Measurements from ENCODE around the gene ARHGEF4.
"Not testable (repeated sequence)": the region's sequence is repeated elsewhere in the genome, so short reads cannot be mapped to it uniquely, and the experiment has no call there.

ARHGEF4 gene

GRCh38 chr2:130985206-130985780 is 148.6 kb downstream of the ARHGEF4 start:
- in situ Hi-C loops (cut with HindIII; ENCODE audit: low pct_unique_long_range_greater_than_20kb, low sequenced_read_pairs), result no loop called here
- DNase-seq (ENCODE audit: low read depth in 1 of 2, low spot score in 1 of 2), result no peak
- TF ChIP-seq JUND (IDR thresholded peaks at IDR 0.05; ENCODE audit: low read depth), result no peak

DNA sequence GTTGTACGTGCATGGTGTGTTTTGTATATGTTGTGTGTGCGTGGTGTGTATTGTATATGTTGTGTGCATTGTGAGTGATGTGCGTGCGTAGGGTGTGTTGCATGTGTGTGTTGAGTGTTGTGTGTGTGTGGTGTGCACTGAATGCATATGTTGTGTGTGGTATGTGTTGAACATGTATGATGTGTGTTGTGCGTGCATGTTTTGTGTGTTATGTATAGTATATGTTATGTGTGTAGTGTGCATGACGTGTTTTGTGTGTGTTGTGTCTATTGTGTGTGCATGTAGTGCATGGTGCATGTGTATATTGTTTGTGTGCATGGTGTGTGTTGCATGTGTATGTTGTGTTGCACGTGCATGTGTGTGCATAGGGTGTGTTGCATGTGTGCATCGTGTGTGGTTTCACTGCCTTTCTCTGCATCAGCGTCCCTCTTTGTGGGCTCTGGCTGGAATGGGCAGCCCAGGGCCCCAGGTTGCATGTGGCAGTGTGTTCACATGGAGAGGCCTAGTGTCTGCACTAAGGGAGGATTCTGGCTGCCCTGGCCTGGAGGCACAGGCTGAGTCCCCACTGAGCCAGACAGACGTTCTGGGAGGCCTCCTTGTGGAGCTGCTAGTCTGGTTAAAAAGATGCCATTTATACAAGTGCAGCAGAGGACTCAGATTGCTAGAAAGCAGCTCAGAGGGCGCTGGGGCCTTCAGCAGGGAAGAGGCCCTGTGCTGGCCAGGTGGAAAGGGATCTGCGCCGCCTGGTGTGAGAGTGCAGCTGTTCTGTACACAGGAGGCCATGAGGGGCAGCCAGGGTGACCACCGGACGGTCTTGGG is 149.3 kb downstream of the ARHGEF4 start:
- in situ Hi-C loops (cut with HindIII; ENCODE audit: low pct_unique_long_range_greater_than_20kb, low sequenced_read_pairs), result no loop called here
- DNase-seq (ENCODE audit: low read depth in 1 of 2, low spot score in 1 of 2), result no peak
- no peak for TF ChIP-seq JUND (IDR thresholded peaks at IDR 0.05; ENCODE audit: low read depth)

GRCh38 chr2:130986890-130987493 is 150.3 kb downstream of the ARHGEF4 start:
- TF ChIP-seq JUND (IDR thresholded peaks at IDR 0.05; ENCODE audit: low read depth), result no peak
- DNase-seq (ENCODE audit: low read depth in 1 of 2, low spot score in 1 of 2), result no peak
- in situ Hi-C loops (cut with HindIII; ENCODE audit: low pct_unique_long_range_greater_than_20kb, low sequenced_read_pairs), result no loop called here

DNA sequence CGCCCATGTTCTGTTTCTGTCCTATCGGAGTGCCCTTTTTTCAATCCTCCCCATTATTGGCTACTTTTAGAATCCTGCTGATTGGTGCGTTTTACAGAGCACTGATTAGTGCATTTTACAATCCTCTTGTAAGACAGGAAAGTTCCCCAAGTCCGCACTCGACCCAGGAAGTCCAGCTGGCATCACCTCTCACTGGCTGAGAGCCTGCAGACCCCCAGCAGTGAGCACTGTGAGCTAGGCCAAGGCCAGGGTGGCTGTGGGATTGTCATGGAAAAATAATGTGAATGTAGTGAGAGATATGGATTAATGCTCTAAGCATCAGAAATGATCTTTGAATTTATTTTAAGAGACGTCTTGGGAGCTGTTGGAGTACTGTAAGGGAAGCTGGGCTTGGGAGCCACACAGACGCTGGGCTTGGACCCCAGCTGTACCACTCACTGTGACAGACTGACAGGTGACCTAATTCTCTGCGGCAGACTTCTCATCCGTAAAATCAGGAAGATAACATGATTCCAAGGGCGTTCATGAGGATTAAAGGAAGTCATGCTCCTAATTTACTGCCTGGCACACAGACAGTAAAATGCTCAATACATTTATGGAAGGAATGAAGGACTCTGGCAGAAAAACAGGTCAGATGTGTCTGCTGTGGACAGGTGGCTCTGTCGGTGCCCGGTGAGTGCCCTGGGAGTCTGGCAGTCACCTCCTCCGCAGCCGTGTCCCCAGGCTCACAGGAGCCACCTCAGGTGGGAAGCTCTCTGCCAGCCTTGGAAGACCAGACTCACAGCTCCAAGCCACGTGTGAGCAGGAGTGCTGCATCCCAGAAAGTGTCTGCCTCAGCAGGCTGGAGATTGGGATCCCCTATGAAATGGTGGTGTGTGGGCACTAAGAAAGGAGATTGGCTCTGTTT is 151.1 kb downstream of the ARHGEF4 start:
- TF ChIP-seq JUND (IDR thresholded peaks at IDR 0.05; ENCODE audit: low read depth), result no peak
- in situ Hi-C loops (cut with HindIII; ENCODE audit: low pct_unique_long_range_greater_than_20kb, low sequenced_read_pairs), result no loop called here
- peak; percentile 39 to 53 for DNase-seq (ENCODE audit: low read depth in 1 of 2, low spot score in 1 of 2)

DNA sequence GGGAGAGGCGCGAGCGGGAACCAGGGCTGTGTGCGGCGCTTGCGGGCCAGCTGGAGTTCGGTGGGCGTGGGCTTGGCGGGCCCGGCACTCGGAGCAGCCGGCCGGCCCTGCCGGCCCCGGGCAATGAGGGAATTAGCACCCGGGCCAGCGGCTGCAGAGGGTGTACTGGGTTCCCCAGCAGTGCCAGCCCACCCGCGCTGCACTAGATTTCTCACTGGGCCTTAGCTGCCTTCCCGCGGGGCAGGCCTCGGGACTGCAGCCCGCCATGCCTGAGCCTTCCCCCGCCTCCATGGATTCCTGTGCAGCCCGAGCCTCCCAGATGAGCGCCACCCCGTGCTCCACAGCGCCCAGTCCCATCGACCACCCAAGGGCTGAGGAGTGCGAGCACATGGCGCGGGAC is 154.7 kb downstream of the ARHGEF4 start:
- DNase-seq (ENCODE audit: low read depth in 1 of 2, low spot score in 1 of 2); in situ Hi-C loops (cut with HindIII; ENCODE audit: low pct_unique_long_range_greater_than_20kb, low sequenced_read_pairs): not testable (repeated sequence)

DNA sequence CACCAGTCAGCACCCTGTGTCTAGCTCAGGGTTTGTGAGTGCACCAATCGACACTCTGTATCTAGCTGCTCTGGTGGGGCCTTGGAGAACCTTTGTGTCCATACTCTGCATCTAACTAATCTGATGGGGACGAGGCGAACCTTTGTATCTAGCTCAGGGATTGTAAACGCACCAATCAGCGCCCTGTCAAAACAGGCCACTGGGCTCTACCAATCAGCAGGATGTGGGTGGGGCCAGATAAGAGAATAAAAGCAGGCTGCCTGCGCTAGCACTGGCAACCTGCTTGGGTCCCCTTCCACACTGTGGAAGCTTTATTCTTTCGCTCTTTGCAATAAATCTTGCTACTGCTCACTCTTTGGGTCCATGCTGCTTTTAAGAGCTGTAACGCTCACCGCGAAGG is 155.3 kb downstream of the ARHGEF4 start:
- DNase-seq (ENCODE audit: low read depth in 1 of 2, low spot score in 1 of 2); in situ Hi-C loops (cut with HindIII; ENCODE audit: low pct_unique_long_range_greater_than_20kb, low sequenced_read_pairs): not testable (repeated sequence)

DNA sequence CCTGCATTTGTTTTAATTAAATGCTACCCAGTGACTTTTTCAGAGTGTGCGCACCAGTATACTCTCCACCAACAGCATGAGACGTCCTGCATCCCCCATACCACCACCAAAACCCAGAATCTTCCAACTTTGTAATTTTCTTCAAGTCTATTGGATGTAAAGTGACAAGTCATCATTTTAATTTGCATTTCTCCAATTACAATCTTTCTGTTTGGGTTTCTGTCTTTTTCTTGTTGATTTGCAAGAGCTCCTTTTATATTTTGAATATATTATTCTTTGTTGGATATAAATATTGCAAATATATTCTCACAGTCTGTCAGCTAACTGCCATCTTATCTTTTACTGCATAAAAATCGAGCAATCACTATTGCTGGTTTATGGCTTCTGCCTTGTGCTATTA is 160.0 kb downstream of the ARHGEF4 start:
- in situ Hi-C loops (cut with HindIII; ENCODE audit: low pct_unique_long_range_greater_than_20kb, low sequenced_read_pairs), result no loop called here
- DNase-seq (ENCODE audit: low read depth in 1 of 2, low spot score in 1 of 2), result no peak
- TF ChIP-seq JUND (IDR thresholded peaks at IDR 0.05; ENCODE audit: low read depth), result no peak

GRCh38 chr2:130997198-130997597 is 160.5 kb downstream of the ARHGEF4 start:
- in situ Hi-C loops (cut with HindIII; ENCODE audit: low pct_unique_long_range_greater_than_20kb, low sequenced_read_pairs), result no loop called here
- TF ChIP-seq JUND (IDR thresholded peaks at IDR 0.05; ENCODE audit: low read depth), result no peak

GRCh38 chr2:130998561-130998960 is 161.8 kb downstream of the ARHGEF4 start:
- no peak for TF ChIP-seq JUND (IDR thresholded peaks at IDR 0.05; ENCODE audit: low read depth)

More at GRCh38 chr2:130997198-130997597, 160.5 kb downstream of the ARHGEF4 start:
- no peak for DNase-seq (ENCODE audit: low read depth in 1 of 2, low spot score in 1 of 2)

DNA sequence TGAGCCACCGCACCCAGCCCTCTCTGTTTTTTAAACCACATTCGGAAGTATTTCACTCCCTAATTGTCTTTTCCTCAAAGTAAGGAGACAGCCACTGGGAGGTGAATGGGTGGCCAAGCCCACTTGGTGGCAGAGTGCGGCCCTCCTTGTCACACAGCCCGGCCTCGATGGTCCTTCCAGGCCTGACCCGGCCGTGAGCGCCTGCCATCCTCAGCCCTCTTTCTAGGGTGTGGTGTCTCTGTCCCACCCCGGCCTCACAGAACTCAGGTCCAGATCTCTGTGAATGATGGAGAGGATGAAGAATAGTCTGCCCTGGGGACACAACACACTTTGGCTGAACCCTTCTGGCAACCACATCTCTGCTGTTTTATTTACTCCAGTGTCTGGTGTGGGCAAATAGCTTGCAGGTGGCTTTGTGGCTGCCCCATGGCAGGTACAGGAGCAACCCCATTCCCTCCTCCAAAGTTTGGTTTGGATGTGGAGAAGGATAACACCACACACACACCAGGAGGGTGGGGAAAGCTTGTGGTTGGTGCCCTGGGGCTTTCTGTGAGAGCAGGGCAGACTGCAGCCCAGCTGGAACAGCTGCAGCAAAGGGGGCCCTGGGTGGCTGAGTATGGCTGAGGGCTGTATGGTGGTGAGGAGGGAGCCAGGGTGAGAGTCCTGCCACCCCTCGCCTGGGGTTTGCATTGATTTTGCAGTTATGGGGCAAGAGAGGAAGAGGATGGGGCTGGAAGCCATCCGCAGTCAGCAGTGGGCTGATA is 167.9 kb downstream of the ARHGEF4 start:
- no peak for TF ChIP-seq JUND (IDR thresholded peaks at IDR 0.05; ENCODE audit: low read depth)
- peak in 1 of 2 experiments; percentile 54 for DNase-seq (ENCODE audit: low read depth in 1 of 2, low spot score in 1 of 2)
- in situ Hi-C loops (cut with HindIII; ENCODE audit: low pct_unique_long_range_greater_than_20kb, low sequenced_read_pairs), result no loop called here

More at GRCh38 chr2:130998561-130998960, 161.8 kb downstream of the ARHGEF4 start:
- DNase-seq (ENCODE audit: low read depth in 1 of 2, low spot score in 1 of 2), result no peak
- in situ Hi-C loops (cut with HindIII; ENCODE audit: low pct_unique_long_range_greater_than_20kb, low sequenced_read_pairs), result no loop called here

GRCh38 chr2:131005216-131005935 is 168.7 kb downstream of the ARHGEF4 start:
- TF ChIP-seq JUND (IDR thresholded peaks at IDR 0.05; ENCODE audit: low read depth), result no peak
- in situ Hi-C loops (cut with HindIII; ENCODE audit: low pct_unique_long_range_greater_than_20kb, low sequenced_read_pairs), result no loop called here
- DNase-seq (ENCODE audit: low read depth in 1 of 2, low spot score in 1 of 2), result no peak

Measured in T47D (cell line).